Gastrocnemius medialis (tissue), 4 donors: ENCODE data around the gene THY1. TPM values are rescaled to one million over a fixed set of nuclear protein-coding genes. Genes with fewer than 3 reads are reported as not detected.
A peak's percentile ranks its signal among the peaks of the same experiment; 100 is the strongest.

Source experiments
- ATAC-seq, 2 donors: fragments of 150-250 bp; one replicate each; pipeline ENCODE4 v1.9.1; 2016
- DNase-seq, 2 donors: peaks; one replicate each; pipeline ENCODE4 v3.0.0-alpha.2; 2019
- H3K27ac ChIP-seq, 4 donors: fragments of 200-600 bp; sonication (generic); 1 replicate in 1 of 4; 2 replicates in 3 of 4; pipeline ENCODE4 v1.5.1; 2016 to 2018; ENCODE audit warnings: mild to moderate bottlenecking in 2 of 4, moderate library complexity in 1 of 4
- H3K27me3 ChIP-seq, 3 donors: fragments of 200-600 bp; sonication (generic) in 2 of 3; 1 replicate in 1 of 3; 2 replicates in 2 of 3; pipeline versions ENCODE4 v1.5.1 to v1.6.0; 2016 to 2019; ENCODE audit warnings: mild to moderate bottlenecking in 1 of 3, moderate library complexity in 1 of 3
- H3K36me3 ChIP-seq, 2 donors: fragments of 200-600 bp; sonication (generic) in 1 of 2; one replicate each; pipeline ENCODE4 v1.5.1; 2017 to 2018
- H3K4me1 ChIP-seq, 2 donors: fragments of 200-600 bp; sonication (generic) in 1 of 2; one replicate each; pipeline ENCODE4 v1.5.1; 2016 to 2017; ENCODE audit warnings: mild to moderate bottlenecking in 2 of 2
- H3K4me3 ChIP-seq, 4 donors: fragments of 200-600 bp; sonication (generic) in 3 of 4; 1 replicate in 1 of 4; 2 replicates in 3 of 4; pipeline ENCODE4 v1.5.1; 2016 to 2019; ENCODE audit warnings: mild to moderate bottlenecking in 2 of 4
- H3K9me3 ChIP-seq, 3 donors: fragments of 200-600 bp; sonication (generic) in 2 of 3; 1 replicate in 1 of 3; 2 replicates in 2 of 3; pipeline ENCODE4 v1.5.1; 2016 to 2019
- CTCF ChIP-seq, 5 experiments: fragments of 450-650 bp in 3 of 5; fragments of 200-600 bp in 2 of 5; sonication (generic) in 2 of 5; IDR thresholded peaks in 4 of 5; conservative IDR thresholded peaks in 1 of 5; 1 replicate in 4 of 5; 2 replicates in 1 of 5; pipeline ENCODE4 v1.5.1; 2016 to 2019; ENCODE audit warnings: antibody characterized with exemption in 5 of 5, mild to moderate bottlenecking in 3 of 5, moderate library complexity in 3 of 5
- POLR2A ChIP-seq, 2 donors: fragments of 450-650 bp; IDR thresholded peaks; one replicate each; pipeline ENCODE4 v1.6.1; 2017; ENCODE audit warnings: antibody characterized with exemption in 2 of 2, mild to moderate bottlenecking in 2 of 2, moderate library complexity in 2 of 2
- in situ Hi-C, 4 donors: fragments of 200-750 bp; cut with MboI; loops; one replicate each; pipeline versions ENCODE4 v1.15.0 to v1.8.0; 2017; ENCODE audit warnings: low sequenced_read_pairs in 4 of 4
- intact Hi-C: fragments of 100-400 bp; cut with DNase I; formaldehyde crosslinking; loops from one replicate; pipeline ENCODE4 v1.15.1; 2023; ENCODE audit warnings: low total_unique reads
- total RNA-seq, 4 donors: library from RNA; depleted of rRNA; stranded (reverse); fragments of >200 nt; gene quantifications; one replicate each; pipeline versions ENCODE4 v1.1.0 to v1.2.3, GENCODE V29; 2016

Gene THY1
- total RNA-seq, 4 donors from 2014 or later, result 0.22 to 0.70 (median 0.36) TPM; not detected in 1

GRCh38 chr11:119433358-119433725 is 10.4 kb upstream of the THY1 start:
- Histone ChIP-seq H3K27ac (no peak overlapping the region), H3K9me3 (no peaks in the 10 kb centered on the region), H3K4me1 (no peaks in the 10 kb centered on the region), H3K27me3 (peaks cover 4 to 13% (median 10%) of the 10 kb centered on the region in 3 donors), H3K4me3 (no peak overlapping the region), H3K36me3 (no peaks in the 10 kb centered on the region)
- TF ChIP-seq CTCF (IDR thresholded peaks at IDR 0.05 in 4 of 5, conservative IDR thresholded peaks at IDR 0.05 in 1 of 5) (no peak), POLR2A (IDR thresholded peaks at IDR 0.05) (no peak)
- no peak for ATAC-seq
- no peak for DNase-seq
- in situ Hi-C loops, result no loop called here
- intact Hi-C loops, result no loop called here

- peak; percentile 27 to 42 for ATAC-seq
- H3K9me3 ChIP-seq, result no peaks in the 10 kb centered on the region
- no peak overlapping the region for H3K27ac ChIP-seq
- TF ChIP-seq POLR2A (IDR thresholded peaks at IDR 0.05) (no peak), CTCF (IDR thresholded peaks at IDR 0.05 in 4 of 5, conservative IDR thresholded peaks at IDR 0.05 in 1 of 5) (no peak)
- peaks cover 4 to 13% (median 10%) of the 10 kb centered on the region in 3 donors for H3K27me3 ChIP-seq
- intact Hi-C loops, result no loop called here
- DNase-seq, result no peak
- H3K36me3 ChIP-seq, result no peaks in the 10 kb centered on the region
- in situ Hi-C loops, result no loop called here
- H3K4me3 ChIP-seq, result no peak overlapping the region
- H3K4me1 ChIP-seq, result no peaks in the 10 kb centered on the region
These were observed 9.7 kb upstream of the THY1 start for GRCh38 chr11:119432484-119433357.

- in situ Hi-C loops (no loop called here), intact Hi-C loops (no loop called here)
- Histone ChIP-seq H3K27me3 (peaks cover 4 to 10% (median 10%) of the 10 kb centered on the region in 3 donors), H3K36me3 (no peaks in the 10 kb centered on the region), H3K9me3 (no peaks in the 10 kb centered on the region), H3K4me3 (no peak overlapping the region), H3K4me1 (no peaks in the 10 kb centered on the region), H3K27ac (no peak overlapping the region)
- no peak for ATAC-seq
- TF ChIP-seq POLR2A (IDR thresholded peaks at IDR 0.05) (no peak), CTCF (IDR thresholded peaks at IDR 0.05 in 4 of 5, conservative IDR thresholded peaks at IDR 0.05 in 1 of 5) (no peak)
- DNase-seq, result no peak
These were observed 8.6 kb upstream of the THY1 start for GRCh38 chr11:119431523-119431922.

- no peak overlapping the region for H3K4me3 ChIP-seq
- DNase-seq (no peak), ATAC-seq (no peak)
- in situ Hi-C loops, result no loop called here
- intact Hi-C loops, result no loop called here
- H3K9me3 ChIP-seq, result no peaks in the 10 kb centered on the region
- H3K27ac ChIP-seq, result no peak overlapping the region
- TF ChIP-seq POLR2A (IDR thresholded peaks at IDR 0.05) (no peak), CTCF (IDR thresholded peaks at IDR 0.05 in 4 of 5, conservative IDR thresholded peaks at IDR 0.05 in 1 of 5) (no peak)
- no peaks in the 10 kb centered on the region for H3K4me1 ChIP-seq
- H3K27me3 ChIP-seq, result peaks cover 10 to 26% (median 18%) of the 10 kb centered on the region in 3 donors
- H3K36me3 ChIP-seq, result no peaks in the 10 kb centered on the region
These were observed 4.3 kb upstream of the THY1 start for GRCh38 chr11:119427279-119427678.
